A549 (cell line): Measurements from ENCODE around the gene MMP24. TPM values are rescaled to one million over a fixed set of nuclear protein-coding genes. Genes with fewer than 3 reads are reported as not detected.

ENCODE experiments used
- ATAC-seq, 2 experiments: fragments of 200-7000 bp in 1 of 2; fragments of >200 bp in 1 of 2; cut with Nextera tagmentation in 1 of 2; cut with Tn5 transposase in 1 of 2; 3 replicates each; pipeline versions ENCODE4 v1.8.0 to v1.9.1; 2018 to 2020; ENCODE audit warnings: mild to moderate bottlenecking in 1 of 2, moderate library complexity in 1 of 2
- CTCF ChIA-PET: fragments of 300-600 bp; sonication (Branson Sonifier 250); formaldehyde crosslinking; extraction: SDS; loops from one replicate; lab custom pipeline; 2021; ENCODE audit warnings: antibody characterized with exemption, inconsistent platforms; lab: Yijun Ruan, JAX
- POLR2A ChIA-PET: fragments of 350-600 bp; formaldehyde crosslinking; extraction: SDS; loops from one replicate; lab custom pipeline; 2021; ENCODE audit warnings: antibody characterized with exemption, inconsistent platforms; lab: Yijun Ruan, JAX
- DNase-seq, 2 experiments: peaks; one replicate each; pipeline versions ENCODE4 v3.0.0 to v3.0.0-alpha.2; 2011 to 2016; ENCODE audit warnings: low read depth in 1 of 2, low spot score in 1 of 2
- FAIRE-seq: peaks from 2 replicates; lab custom pipeline; 2011; peaks lifted over from hg19 to GRCh38; lab: Jason Lieb, UNC
- H3K27ac ChIP-seq, 2 experiments: fragments of >200 bp; sonication (Bioruptor Twin); formaldehyde crosslinking; 3 replicates each; pipeline ENCODE4 v1.5.1; 2016 to 2017
- H3K4me1 ChIP-seq: fragments of >200 bp; sonication (Bioruptor Twin); formaldehyde crosslinking; 3 replicates; pipeline ENCODE4 v1.6.1; 2016
- H3K4me2 ChIP-seq: fragments of >200 bp; sonication (Bioruptor Twin); formaldehyde crosslinking; 3 replicates; pipeline ENCODE4 v1.6.1; 2016
- H3K4me3 ChIP-seq: fragments of >200 bp; sonication (Bioruptor Twin); formaldehyde crosslinking; 3 replicates; pipeline ENCODE4 v1.5.1; 2016
- H3K9me3 ChIP-seq: fragments of >200 bp; sonication (Bioruptor Twin); formaldehyde crosslinking; 3 replicates; pipeline ENCODE4 v1.6.1; 2016
- ATOH8 ChIP-seq: fragments of 250-450 bp; sonication (Bioruptor Pico); IDR thresholded peaks from 2 replicates; pipeline ENCODE4 v1.5.0; 2020; ENCODE audit warnings: low read depth, mild to moderate bottlenecking, moderate library complexity
- BHLHE40 ChIP-seq: IDR thresholded peaks from 2 replicates; pipeline ENCODE4 v1.6.1; 2012; ENCODE audit warnings: low read depth, low read length, inconsistent platforms
- CBX8 ChIP-seq: fragments of 200-600 bp; sonication (generic); IDR thresholded peaks from 2 replicates; pipeline ENCODE4 v1.6.1; 2016
- CEBPB ChIP-seq, 2 experiments: fragments of >200 bp in 1 of 2; sonication (Bioruptor Twin) in 1 of 2; formaldehyde crosslinking in 1 of 2; IDR thresholded peaks; 2 replicates each; pipeline ENCODE4 v1.6.1; 2012 to 2016
- EP300 ChIP-seq, 2 experiments: fragments of >200 bp; sonication (Bioruptor Twin); formaldehyde crosslinking; IDR thresholded peaks; 2 replicates in 1 of 2; 3 replicates in 1 of 2; pipeline ENCODE4 v1.6.1; 2016 to 2017
- ESRRA ChIP-seq: fragments of 150-350 bp; IDR thresholded peaks from 2 replicates; pipeline ENCODE4 v1.6.1; 2014; ENCODE audit warnings: mild to moderate bottlenecking, low read length, borderline replicate concordance
- FOSB ChIP-seq: fragments of 250-450 bp; sonication (Bioruptor Pico); IDR thresholded peaks from 2 replicates; pipeline ENCODE4 v1.5.0; 2020; ENCODE audit warnings: mild to moderate bottlenecking, moderate library complexity
- GATA3 ChIP-seq: IDR thresholded peaks from 2 replicates; pipeline ENCODE4 v1.6.1; 2012; ENCODE audit warnings: borderline replicate concordance
- HOXB13 ChIP-seq: fragments of 250-450 bp; sonication (Bioruptor Pico); IDR thresholded peaks from 2 replicates; pipeline ENCODE4 v1.5.0; 2020; ENCODE audit warnings: low read depth, mild to moderate bottlenecking, moderate library complexity
- HOXB5 ChIP-seq: fragments of 250-450 bp; sonication (Bioruptor Pico); IDR thresholded peaks from 2 replicates; pipeline ENCODE4 v1.5.0; 2020; ENCODE audit warnings: mild to moderate bottlenecking, moderate library complexity
- KDM1A ChIP-seq: fragments of 200-600 bp; sonication (generic); IDR thresholded peaks from 2 replicates; pipeline ENCODE4 v1.6.1; 2016; ENCODE audit warnings: low read depth, mild to moderate bottlenecking
- MAFK ChIP-seq: fragments of 450-650 bp; IDR thresholded peaks from 2 replicates; pipeline ENCODE4 v1.6.1; 2014; ENCODE audit not compliant: partially characterized antibody
- MYC ChIP-seq: IDR thresholded peaks from 2 replicates; pipeline ENCODE4 v1.6.1; 2012; ENCODE audit warnings: mild to moderate bottlenecking, inconsistent platforms, low read length, improper control_type of control experiment, borderline replicate concordance
- NFE2L2 ChIP-seq: fragments of 150-350 bp; conservative IDR thresholded peaks from 2 replicates; pipeline ENCODE4 v1.6.1; 2014; ENCODE audit warnings: low read length
- NR3C1 ChIP-seq: fragments of >200 bp; sonication (Bioruptor Twin); formaldehyde crosslinking; IDR thresholded peaks from 3 replicates; pipeline ENCODE4 v1.6.1; 2017
- PHF8 ChIP-seq: fragments of 200-600 bp; sonication (generic); IDR thresholded peaks from 2 replicates; pipeline ENCODE4 v1.6.1; 2016; ENCODE audit warnings: low read depth, mild to moderate bottlenecking, antibody characterized with exemption, moderate library complexity, borderline replicate concordance
- POLR2A ChIP-seq: IDR thresholded peaks from 2 replicates; pipeline ENCODE4 v1.6.1; 2012; ENCODE audit warnings: mild to moderate bottlenecking, low read length
- RAD21 ChIP-seq, 2 experiments: fragments of >200 bp in 1 of 2; sonication (Bioruptor Twin) in 1 of 2; formaldehyde crosslinking in 1 of 2; IDR thresholded peaks in 1 of 2; conservative IDR thresholded peaks in 1 of 2; 2 replicates in 1 of 2; 3 replicates in 1 of 2; pipeline ENCODE4 v1.6.1; 2012 to 2018; ENCODE audit warnings: inconsistent platforms in 1 of 2
- RNF2 ChIP-seq: fragments of 200-600 bp; sonication (generic); IDR thresholded peaks from 2 replicates; pipeline ENCODE4 v1.6.1; 2016; ENCODE audit warnings: low read depth, mild to moderate bottlenecking, antibody characterized with exemption, moderate library complexity, borderline replicate concordance
- SMC3 ChIP-seq: fragments of >200 bp; sonication (Bioruptor Twin); formaldehyde crosslinking; IDR thresholded peaks from 3 replicates; pipeline ENCODE4 v1.6.1; 2018; ENCODE audit warnings: inconsistent platforms
- TFCP2L1 ChIP-seq: fragments of 250-450 bp; sonication (Bioruptor Pico); IDR thresholded peaks from 2 replicates; pipeline ENCODE4 v1.5.0; 2021; ENCODE audit warnings: mild to moderate bottlenecking
- ZC3H11A ChIP-seq: fragments of 450-650 bp; IDR thresholded peaks from 2 replicates; pipeline ENCODE4 v1.6.1; 2014; ENCODE audit warnings: antibody characterized with exemption, mild to moderate bottlenecking
- ZFP36 ChIP-seq: fragments of 450-650 bp; IDR thresholded peaks from 2 replicates; pipeline ENCODE4 v1.6.1; 2014; ENCODE audit warnings: borderline replicate concordance; ENCODE audit not compliant: partially characterized antibody
- ZSCAN20 ChIP-seq: fragments of 250-450 bp; sonication (Bioruptor Pico); IDR thresholded peaks from 2 replicates; pipeline ENCODE4 v1.8.0; 2022; ENCODE audit warnings: mild to moderate bottlenecking, moderate library complexity
- WGBS: methylation state at CpG from one replicate; pipeline ENCODE4 v1.1.6; 2017; ENCODE audit errors: missing lambda C conversion rate; 5-methylcytosine and 5-hydroxymethylcytosine counted together
- polyA plus RNA-seq, 4 experiments: library from polyadenylated mRNA; depleted of rRNA in 3 of 4; stranded (reverse); fragments of >200 nt; fragmentation: RNase III in 1 of 4; extraction: RNeasy Plus Mini Kit Qiagen cat#74134 plus additional on column Dnase treatment in 1 of 4; gene quantifications; 2 replicates in 3 of 4; 3 replicates in 1 of 4; pipeline ENCODE4 v1.2.3, GENCODE V29; 2011 to 2017
- TF ChIP-seq, protein P1 (sequence below): IDR thresholded peaks from 2 replicates; pipeline ENCODE4 v1.6.1; 2012; ENCODE audit warnings: low read depth, borderline replicate concordance
- TF ChIP-seq, protein P2 (sequence below): fragments of 250-450 bp; sonication (Bioruptor Pico); IDR thresholded peaks from 2 replicates; pipeline ENCODE4 v1.5.0; 2021; ENCODE audit warnings: mild to moderate bottlenecking, moderate library complexity, borderline replicate concordance

MMP24 gene
- polyA plus RNA-seq, 2 of the 4 experiments (the other 2 are of a cell fraction), result 21.3 to 33.3 TPM

DNA sequence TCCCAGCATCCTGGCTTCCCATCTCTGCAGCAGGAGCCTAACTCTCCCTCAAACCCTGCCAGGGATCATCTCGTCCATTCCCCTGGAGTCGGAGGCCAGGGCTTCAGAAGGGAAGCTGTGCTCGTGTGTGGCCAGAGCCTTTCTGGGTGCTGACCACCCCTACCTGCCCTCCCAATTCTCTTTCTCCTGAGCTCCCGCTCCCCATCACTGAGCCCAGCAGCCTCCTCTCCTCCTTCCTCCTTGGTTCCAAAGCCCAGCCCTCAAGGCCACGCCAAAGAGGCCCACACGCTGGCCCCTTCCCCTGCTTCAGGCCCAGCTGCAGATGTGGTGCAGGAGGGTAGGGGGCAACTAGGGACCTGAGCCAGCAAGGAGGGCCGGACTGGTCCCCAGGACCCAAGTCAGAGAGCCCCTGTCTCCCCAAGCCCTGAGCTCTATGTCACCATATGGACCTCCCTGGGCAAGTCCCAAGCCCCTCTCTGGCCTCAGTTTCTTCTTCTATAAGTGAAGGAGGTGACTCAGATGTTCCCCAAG, 64.5 kb downstream of the MMP24 start:
- ChIA-PET POLR2A (no interaction called here), CTCF (interaction anchor here (1.2 to 10.6 kb wide), 5 partner anchors 8 to 147 kb away, joined by 3 to 138 read pairs (median 9); partner anchors contain the start of gene GDF5)
- Histone ChIP-seq H3K4me3 (no peak overlapping the region), H3K27ac (no peak overlapping the region), H3K9me3 (no peaks in the 10 kb centered on the region), H3K4me1 (peaks cover 5% of the 10 kb centered on the region), H3K4me2 (no peak overlapping the region)
- WGBS, result 76% methylated on average over 7 of the region's 7 CpGs
- TF ChIP-seq EP300 (IDR thresholded peaks at IDR 0.05), result no peak
- TF ChIP-seq HOXB5 (CRISPR knock-in tag), result no peak
- TF ChIP-seq ZFP36, result no peak
- no peak for TF ChIP-seq TFCP2L1 (CRISPR knock-in tag)
- TF ChIP-seq RAD21 (conservative IDR thresholded peaks at IDR 0.05 in 1 of 2, IDR thresholded peaks at IDR 0.05 in 1 of 2), result no peak
- TF ChIP-seq ATOH8, result no peak
- TF ChIP-seq, protein P1, sequence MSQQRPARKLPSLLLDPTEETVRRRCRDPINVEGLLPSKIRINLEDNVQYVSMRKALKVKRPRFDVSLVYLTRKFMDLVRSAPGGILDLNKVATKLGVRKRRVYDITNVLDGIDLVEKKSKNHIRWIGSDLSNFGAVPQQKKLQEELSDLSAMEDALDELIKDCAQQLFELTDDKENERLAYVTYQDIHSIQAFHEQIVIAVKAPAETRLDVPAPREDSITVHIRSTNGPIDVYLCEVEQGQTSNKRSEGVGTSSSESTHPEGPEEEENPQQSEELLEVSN, result no peak
- no peak for TF ChIP-seq NR3C1
- TF ChIP-seq CEBPB (IDR thresholded peaks at IDR 0.05), result no peak
- TF ChIP-seq ZC3H11A, result no peak
- no peak for TF ChIP-seq BHLHE40
- no peak for TF ChIP-seq RNF2
- DNase-seq, result no peak
- ATAC-seq, result no peak; a peak in 1 of 6 replicates
- FAIRE-seq, result no peak

- Histone ChIP-seq H3K4me3 (no peak within 1 kb of the TSS), H3K4me1 (no peaks in the 10 kb centered on the region), H3K27ac (0 out of 6 replicates have a peak within 1 kb of the TSS, but pooled peaks of 1 of the 2 experiments have one; percentile 5), H3K9me3 (no peaks in the 10 kb centered on the region), H3K4me2 (no peak within 1 kb of the TSS)
- FAIRE-seq (no peak), ATAC-seq (no peak), DNase-seq (no peak)
- CTCF ChIA-PET, result interaction anchor here (0.6 to 10.6 kb wide), 3 partner anchors 14 to 656 kb away, joined by 3 to 138 read pairs (median 3); partner anchors contain the start of gene GDF5
- no peak for TF ChIP-seq GATA3
- TF ChIP-seq PHF8, result no peak
- no peak for TF ChIP-seq ZSCAN20
- TF ChIP-seq, protein P2, sequence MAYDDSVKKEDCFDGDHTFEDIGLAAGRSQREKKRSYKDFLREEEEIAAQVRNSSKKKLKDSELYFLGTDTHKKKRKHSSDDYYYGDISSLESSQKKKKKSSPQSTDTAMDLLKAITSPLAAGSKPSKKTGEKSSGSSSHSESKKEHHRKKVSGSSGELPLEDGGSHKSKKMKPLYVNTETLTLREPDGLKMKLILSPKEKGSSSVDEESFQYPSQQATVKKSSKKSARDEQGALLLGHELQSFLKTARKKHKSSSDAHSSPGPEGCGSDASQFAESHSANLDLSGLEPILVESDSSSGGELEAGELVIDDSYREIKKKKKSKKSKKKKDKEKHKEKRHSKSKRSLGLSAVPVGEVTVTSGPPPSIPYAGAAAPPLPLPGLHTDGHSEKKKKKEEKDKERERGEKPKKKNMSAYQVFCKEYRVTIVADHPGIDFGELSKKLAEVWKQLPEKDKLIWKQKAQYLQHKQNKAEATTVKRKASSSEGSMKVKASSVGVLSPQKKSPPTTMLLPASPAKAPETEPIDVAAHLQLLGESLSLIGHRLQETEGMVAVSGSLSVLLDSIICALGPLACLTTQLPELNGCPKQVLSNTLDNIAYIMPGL (CRISPR knock-in tag), result no peak
- TF ChIP-seq SMC3, result no peak
- no peak for TF ChIP-seq MAFK
- TF ChIP-seq MYC, result no peak
- TF ChIP-seq ZFP36, result no peak
- TF ChIP-seq POLR2A, result no peak
- no peak for TF ChIP-seq KDM1A
- no peak for TF ChIP-seq NFE2L2
- TF ChIP-seq ESRRA, result no peak
- TF ChIP-seq HOXB13 (CRISPR knock-in tag), result no peak
- TF ChIP-seq FOSB (CRISPR knock-in tag), result no peak
- TF ChIP-seq CBX8, result no peak
- POLR2A ChIA-PET, result no interaction called here
- 90% methylated on average over 27 of the region's 40 CpGs for WGBS
Measured at GRCh38 chr20:35291654-35292503, 65.4 kb downstream of the MMP24 start, which contains the start of gene FAM83C. Gene FAM83C, minus strand, starts transcription at chr20:35292425. Its CDS starts 121 bp downstream, at chr20:35292304.
